HG03060 (cell line): Measurements from ENCODE around the gene EPC2.
"Not testable (repeated sequence)": the region's sequence is repeated elsewhere in the genome, so short reads cannot be mapped to it uniquely, and the experiment has no call there.

Experiments used
- ATAC-seq: cut with Tn5 transposase; IDR thresholded peaks from one replicate; pipeline ENCODE4 v1.9.1; 2021; ENCODE audit warnings: low read depth, moderate number of reproducible peaks; ENCODE audit not compliant: unreplicated experiment

EPC2 gene

DNA sequence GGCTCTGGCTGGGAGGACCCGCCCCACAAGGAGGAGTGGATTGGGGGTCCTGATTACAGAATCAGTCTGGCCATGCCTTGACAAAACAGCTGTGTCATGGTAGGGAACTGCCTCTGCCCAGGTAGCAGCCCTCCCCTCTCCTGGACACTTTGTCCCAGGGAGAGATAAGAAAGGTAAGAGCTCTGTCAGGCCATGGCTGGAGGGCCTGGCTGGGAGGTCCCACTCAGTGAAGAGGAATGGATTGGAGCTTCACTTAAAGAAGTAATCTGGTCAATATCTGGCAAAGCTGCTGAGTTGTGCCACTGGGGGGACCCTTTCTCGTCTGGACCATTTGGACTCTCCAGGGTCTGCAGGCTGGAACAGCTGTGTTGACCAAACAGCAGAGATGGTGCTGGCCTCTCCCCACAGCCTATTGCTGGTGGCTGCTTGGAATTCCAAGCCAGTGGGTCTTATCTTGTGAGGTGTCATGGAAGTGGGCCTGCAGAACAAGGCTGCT, 75.4 kb downstream of the EPC2 start:
- ATAC-seq: no peak

DNA sequence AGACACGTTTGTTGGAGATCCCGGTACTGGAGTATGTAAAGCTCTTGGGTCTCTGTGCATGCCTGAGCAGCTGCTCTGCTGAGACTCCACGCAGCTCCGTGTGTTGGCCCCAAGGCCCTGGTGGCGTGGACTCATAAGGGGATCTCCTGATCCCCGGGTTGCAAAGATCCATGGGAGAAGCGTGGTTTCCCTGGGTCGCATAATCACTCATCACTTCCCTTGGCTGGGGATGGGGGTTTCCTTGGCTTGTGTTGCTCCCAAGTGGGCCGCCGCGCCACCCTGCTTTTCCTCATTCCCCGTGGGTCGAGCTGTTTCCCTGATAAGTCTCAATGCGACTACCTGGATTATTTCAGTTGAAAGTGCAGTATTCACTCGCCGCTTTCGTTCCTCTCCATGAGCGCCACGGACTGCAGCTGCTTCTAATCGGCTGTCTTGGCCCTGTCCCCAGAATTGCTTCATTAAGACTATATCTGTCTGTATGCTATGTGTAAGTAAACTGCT, 76.0 kb downstream of the EPC2 start:
- ATAC-seq: no peak

DNA sequence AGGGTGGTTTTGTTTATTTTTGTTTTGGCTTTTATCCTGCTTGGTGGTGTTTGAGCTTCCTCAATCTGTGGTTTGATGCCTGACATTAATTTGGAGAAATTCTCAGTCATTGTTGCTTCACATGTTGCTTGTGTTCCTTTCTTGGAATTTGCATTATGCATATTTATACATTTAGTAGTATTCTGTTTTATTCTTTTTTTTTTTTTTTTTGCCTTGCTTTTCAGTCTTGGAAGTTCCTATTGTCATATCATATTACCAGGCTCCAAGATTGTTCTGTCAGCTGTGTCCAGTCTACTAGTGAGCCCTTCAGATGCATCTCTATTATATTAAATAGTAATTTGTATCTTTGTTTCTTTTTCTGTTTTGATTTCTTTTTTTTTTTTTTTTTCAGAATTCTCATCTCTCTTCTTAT, 77.0 kb downstream of the EPC2 start:
- ATAC-seq: no peak

DNA sequence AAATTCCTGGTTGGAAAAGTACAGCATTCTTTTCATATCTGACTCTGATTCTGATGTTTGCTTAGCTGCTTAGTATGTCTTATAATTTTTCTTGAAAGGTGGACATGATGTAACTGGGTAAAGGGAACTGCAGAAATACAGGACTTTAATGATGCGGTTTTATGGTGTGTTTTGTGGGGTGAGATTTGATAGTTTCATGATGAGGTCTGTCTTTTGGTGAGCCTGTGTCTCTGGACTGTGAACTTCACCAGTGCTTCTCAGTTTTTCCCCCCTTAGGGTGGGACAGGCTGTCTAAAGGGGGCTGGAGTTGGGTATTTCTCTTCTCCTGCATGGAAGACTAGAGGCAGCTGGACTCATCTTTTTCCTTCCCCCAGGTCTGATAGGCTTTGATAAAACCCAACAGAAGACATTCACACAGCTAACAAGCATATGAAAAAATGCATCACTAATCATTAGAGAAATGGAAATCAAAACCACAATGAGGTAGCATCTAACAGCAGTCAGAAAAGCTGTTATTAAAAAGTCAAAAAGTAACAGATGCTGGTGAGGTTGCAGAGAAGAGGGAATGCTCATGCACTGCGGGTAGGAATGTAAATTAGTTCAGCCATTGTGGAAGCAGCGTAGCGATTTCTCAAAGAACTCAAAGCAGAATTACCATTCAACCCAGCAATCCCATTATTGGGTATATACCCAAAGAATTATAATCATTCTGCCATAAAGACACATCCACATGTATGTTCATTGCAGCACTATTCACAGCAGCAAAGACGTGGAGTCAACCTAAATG, 77.6 kb downstream of the EPC2 start:
- no peak for ATAC-seq

DNA sequence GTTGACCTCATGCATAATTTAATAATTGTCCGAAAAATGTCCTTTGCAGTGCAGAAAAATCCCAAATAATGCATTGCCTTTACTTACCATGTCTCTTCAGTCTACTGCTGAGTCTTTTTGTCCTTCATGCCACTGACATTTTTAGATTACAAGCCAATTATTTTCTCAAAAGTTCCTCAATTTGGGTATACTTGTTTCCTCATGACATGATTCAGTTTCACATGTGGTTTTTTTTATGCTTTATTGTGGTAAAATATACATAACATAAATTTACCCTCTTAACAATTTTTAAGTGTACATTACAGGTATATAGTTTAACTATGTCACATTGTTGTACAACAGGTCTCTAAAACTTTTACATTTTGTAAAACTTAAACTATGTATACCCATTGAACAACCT, 81.0 kb downstream of the EPC2 start:
- ATAC-seq: no peak

DNA sequence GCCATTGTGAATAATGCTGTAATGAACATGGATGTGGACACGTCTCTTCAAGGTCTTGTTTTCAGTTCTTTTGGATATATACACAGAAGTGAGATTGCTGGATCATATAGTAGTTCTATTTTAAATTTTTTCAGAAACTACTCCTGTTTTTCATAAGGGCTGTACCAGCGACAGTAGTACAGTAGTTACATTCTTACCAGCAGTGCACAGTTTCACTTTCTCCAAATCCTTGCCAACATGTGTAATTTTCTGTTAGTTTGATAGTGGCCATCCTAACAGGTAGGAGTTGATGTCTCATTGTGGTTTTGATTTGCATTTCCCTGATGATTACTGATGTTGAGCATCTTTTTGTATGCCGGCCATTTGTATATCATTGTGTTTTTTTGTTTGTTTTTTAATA, 81.7 kb downstream of the EPC2 start:
- ATAC-seq: peak; percentile 78

DNA sequence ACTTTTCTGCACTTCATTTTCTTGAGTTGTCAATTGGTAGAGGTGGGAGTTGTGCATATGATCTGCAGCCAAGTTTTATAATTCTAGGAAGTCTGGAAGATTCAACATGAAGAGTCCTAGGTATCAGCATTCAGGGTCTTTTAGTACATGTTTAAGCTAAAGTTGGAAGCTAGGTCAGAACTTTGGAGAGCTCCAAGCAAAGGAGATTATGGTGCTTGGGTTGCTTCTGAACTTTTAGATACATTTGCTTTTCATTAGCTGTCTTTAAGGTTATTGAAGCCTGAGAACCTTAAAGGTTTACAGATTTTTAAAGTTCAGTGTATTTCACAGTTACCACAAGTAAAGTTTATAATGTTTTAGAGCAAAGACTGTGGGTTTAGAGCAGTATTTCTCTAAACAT, 85.5 kb downstream of the EPC2 start:
- ATAC-seq: no peak

DNA sequence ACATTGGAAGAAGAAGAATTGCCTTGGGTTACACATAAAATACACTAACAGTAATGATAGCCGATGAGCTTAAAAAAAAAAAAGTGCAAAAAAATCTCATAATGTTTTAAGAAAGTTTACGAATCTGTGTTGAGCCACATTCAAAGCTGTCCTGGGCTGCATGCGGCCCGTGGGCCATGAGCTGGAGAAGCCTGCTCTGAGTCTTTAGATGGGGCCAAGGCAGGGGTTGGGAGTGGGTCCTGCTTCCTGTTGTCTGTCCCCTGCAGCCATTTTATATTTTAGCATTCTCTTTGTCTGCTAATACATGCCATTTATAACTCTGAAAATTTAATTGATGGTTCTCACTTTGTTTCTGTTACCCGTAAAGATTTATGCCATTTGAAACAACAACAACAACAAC, 93.2 kb downstream of the EPC2 start:
- ATAC-seq: no peak

DNA sequence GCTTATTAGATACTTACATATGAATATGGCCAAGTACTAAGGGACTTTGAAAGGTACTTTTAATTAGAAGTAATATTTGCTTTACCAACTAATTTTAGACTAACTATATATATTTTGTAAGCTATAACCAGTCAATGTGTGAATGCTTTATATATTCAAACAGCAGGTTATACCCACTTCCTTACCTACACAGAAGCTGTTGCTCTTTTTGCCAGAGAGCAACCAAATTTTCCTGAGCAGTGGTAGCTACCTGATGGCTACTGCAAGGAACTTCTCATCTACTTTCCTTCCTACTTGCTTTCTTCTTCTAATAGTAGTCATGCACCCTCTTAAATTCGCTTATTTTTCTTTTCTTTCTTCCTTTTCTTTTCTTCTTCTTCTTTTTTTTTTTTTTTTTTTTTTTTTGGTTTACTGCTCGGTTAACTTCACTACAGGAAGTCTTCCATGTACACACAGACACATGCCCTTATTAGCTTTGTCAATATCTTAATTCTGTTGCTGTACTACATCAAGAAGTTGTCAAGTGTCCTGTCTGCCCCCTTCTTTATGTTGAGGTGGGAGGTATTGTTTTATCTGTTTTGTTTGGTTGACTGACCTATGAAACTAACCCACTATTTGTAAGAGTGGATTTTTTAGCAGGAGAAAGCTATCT, 95.0 kb downstream of the EPC2 start:
- ATAC-seq: no peak

DNA sequence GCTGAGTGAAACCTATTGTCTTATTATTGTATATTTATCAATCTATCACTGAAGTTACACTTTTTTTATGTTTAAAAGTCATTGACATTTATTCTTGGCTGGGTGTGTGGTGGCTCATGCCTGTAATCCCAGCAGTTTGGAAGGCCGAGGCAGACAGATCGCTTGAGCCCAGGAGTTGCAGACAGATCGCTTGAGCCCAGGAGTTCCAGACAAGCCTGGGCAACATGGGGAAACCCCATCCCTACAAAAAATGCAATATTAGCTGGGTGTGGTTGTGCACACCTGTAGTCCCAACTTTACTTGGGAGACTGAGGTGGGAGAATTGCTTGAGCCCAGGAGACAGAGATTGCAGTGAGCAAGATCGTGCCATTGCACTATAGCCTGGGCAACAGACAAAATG, 97.8 kb downstream of the EPC2 start:
- no peak for ATAC-seq

DNA sequence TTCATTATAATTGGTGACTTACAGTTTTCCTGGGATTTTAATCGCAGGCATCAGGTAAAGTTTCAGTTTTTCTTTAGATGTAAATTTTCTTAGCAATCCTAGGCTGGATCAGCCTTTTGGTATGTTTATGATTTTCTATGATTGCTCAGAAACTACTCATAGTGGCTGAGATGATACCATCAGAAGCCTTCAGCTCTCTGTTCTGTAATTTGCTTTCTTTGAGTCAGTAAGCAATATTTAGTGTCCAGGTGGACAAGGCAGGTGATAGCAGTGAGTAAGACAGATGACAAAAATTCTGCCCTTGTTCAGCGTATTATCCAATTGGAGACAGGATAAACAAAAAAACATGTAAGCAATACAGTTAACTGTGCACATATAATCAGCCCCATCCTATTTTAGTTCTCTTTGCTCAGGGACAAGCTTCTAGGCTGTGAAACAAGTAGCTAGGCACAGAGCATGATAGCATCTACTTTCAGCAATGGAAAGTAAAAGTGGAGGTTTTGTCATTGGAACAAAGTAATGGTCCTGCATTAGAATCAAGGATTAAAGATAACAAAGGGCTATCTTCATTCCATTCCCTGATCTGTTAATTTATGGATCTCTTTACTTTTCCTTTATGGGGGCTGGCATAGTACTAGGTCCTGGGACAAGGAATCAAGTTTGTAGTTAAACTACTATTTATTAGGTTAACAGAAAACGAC, 100.8 kb downstream of the EPC2 start:
- ATAC-seq: no peak

DNA sequence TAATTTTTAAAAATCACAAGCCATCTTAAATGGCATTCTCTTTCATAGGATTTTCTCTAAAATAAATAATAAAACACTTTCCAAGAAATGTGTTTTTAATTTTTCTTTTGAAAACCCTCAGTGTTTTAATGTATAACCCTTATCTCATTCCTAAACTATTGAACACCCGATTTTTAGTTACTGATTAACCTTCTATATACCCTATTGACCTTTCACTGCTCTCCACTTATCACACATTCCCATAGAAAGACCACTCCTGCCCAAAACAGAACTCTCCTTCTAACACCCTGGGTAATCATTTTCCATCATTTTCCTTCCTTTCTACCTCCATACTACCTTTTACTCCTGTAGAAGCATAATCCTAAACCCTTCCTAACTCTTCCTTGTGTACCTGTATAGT, 102.4 kb downstream of the EPC2 start:
- ATAC-seq: no peak

DNA sequence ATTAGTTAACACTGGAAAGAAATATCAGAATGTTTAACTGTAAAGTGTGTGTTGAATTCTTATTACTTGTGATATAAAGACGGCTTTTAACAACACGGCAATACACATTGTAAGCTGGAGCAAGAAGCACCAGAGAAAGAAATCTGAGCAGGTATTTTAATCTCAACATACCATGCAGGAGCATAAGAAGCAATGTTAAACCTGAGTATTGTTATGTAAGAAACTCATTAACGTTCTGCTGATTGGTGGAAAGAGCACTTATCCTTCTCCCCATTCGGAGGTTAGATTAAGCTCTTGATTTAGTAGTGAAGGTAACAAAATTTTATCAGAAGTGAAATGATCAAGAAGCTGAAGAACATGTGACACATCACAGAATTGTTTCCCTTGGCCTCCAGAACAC, 107.4 kb downstream of the EPC2 start:
- ATAC-seq: no peak

DNA sequence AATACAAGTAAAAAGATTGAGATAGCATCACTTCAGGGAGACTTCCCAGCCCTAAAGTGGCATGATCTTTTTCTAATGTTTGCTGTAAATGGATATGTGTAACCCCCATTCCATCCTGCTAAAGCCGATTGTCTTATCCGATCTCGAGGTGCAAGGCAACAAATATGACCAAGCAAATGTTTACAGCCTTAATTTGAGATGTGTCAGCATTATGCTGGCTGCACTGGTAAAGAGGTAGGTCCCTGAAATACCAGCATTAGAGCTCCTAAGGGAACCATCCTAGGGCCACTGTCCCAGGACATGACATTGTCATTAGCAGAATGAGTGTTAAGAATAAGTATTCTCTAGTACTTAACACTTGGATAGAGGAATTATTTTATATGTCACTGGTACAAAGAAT, 108.4 kb downstream of the EPC2 start:
- ATAC-seq: no peak

DNA sequence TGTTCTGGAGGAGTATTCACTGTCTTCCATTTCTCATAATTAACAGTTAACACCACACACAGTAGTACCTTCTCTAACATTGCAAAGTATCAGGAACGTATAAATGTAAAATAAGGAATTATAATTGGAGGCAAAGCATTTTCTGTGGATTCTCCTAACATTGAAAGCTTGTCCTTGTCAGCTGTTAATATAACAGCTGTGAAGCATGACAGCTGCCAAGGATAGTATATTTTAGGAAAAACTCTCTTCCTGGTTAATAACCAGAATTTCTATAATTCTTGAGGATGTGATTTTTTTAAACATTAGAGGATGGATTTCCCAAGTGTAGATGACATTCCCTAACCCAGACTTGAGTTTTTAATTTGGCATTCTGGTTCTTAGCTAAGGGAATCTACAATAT, 110.3 kb downstream of the EPC2 start:
- no peak for ATAC-seq

DNA sequence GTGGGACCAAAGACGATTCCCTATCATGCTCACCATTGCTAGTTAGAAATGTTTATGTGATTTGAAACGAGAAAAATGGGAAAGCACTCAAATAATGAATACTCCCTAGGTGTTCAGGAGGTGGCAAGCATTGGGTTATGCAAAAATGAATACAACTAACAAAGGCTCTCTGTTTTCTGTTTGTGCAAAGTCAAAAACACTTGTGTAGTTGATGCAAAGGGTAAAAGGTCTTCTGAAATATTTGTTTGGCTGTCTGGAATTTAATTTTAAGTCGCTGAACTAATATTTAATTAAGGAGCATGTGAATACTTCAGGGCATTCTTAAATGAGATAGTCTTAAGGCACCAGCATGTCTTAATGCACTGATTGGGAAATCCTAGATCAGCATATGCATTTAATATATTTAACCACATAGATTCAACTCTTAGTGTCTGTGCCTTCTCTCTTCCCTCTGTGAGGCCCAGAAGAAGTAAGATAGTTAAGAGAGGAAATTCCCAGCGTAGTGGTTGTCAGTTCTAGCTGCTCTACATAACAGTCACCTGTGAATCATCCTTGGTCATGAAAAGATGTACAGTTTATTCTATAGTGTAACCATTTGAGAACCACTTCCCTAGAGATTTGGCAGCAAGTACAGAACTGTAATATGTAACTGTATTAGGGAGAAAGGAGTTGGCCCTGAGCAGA, 111.9 kb downstream of the EPC2 start:
- no peak for ATAC-seq

DNA sequence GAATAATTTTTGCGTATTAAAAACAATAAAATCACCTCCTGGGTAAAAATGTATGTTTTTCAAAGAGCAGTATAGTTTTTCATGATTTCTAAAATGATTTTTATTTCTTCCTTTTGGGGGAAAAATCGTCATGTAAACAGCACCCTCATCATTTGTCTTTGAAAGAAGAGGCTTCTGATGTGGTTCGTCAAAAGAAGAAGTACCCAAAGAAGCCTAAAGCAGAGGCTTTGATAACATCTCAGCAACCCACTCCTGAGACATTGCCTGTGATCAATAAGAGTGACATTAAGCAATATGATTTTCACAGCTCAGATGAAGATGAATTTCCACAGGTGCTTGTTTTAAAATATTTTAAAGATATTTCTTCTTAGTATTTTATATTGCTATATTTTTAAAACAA, 120.3 kb downstream of the EPC2 start:
- ATAC-seq: no peak

DNA sequence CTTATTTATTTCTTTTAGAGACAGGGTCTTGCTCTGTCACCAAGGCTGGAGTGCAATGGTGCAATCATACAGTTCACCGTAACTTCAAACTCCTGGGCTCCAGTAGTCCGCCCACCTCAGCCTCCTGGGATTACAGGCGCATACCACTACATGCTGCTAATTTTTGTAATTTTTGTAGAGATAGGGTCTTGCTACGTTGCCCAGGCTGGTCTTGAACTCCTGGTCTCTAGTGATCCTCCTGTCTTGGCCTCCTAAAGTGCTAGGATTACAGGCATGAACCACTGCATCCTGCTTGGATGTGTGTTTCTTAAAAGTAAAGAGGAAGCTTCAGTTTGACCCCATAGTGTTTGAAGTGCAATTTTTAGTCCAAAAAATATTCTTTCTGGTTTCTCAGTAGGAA, 125.5 kb downstream of the EPC2 start:
- ATAC-seq: no peak

DNA sequence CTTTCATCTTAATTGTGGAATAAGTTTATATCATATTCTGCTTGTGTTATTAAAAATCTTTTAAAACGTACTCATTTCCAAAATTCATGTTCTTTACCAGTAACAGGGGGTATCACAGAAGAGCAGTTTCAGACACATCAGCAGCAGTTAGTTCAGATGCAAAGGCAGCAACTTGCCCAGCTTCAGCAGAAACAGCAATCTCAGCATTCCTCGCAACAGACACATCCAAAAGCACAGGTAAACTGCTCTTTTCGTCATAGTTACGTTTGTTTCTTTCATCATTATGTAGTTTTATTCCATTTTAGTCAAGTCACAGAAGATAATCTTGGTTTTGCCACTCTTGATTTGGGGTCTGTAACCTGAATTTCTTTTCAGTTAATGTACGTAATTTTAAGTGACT, 137.0 kb downstream of the EPC2 start:
- no peak for ATAC-seq

DNA sequence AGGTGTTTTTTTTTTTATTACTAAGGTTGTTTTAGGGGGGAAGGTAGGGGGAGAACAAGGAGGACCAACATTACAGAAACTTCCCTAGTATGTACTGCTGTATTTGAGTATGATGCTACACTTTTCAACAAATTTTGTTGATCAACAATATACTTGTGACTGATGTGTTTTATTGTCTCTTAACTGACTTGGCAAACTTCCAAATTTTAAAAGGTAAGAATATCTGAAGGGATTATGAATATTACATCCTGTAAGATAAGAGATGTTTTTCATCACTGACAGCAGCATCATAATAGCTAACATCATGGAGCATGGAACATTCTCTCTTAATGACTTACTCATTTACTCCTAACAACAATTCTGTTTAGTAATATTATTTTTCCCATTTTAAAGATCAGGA, 144.5 kb downstream of the EPC2 start:
- ATAC-seq: no peak

DNA sequence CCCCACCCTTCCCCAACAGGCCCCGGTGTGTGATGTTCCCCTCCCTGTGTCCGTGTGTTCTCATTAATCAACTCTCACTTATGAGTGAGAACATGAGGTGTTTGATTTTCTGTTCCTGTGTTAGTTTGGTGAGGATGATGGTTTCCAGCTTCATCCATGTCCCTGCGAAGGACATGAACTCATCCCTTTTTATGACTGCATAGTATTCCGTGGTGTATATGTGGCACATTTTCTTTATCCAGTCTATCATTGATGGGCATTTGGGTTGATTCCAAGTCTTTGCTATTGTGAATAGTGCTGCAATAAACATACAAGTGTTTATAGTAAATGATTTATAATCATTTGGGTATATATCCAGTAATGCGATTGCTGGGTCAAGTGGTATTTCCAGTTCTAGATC, 145.6 kb downstream of the EPC2 start:
- ATAC-seq: not testable (repeated sequence)
